Prostate gland (tissue), 2 donors: ENCODE results near the gene MYO5A. TPM values are rescaled to one million over a fixed set of nuclear protein-coding genes. Genes with fewer than 3 reads are reported as not detected.

ENCODE experiments used
- DNase-seq: peaks from one replicate; pipeline ENCODE4 v3.0.0-alpha.2; 2019; ENCODE audit warnings: low spot score
- H3K27ac ChIP-seq, 2 donors: fragments of 200-600 bp; sonication (generic); 2 replicates each; pipeline ENCODE4 v1.5.1; 2017 to 2019
- H3K27me3 ChIP-seq: fragments of 200-600 bp; sonication (generic); replicated peaks from 2 replicates; pipeline ENCODE4 v1.5.1; 2019; ENCODE audit not compliant: insufficient read depth
- H3K36me3 ChIP-seq, 2 donors: fragments of 200-600 bp; sonication (generic); 1 replicate in 1 of 2; 2 replicates in 1 of 2; pipeline versions ENCODE4 v1.5.1 to v1.8.1; 2017 to 2019
- H3K4me1 ChIP-seq: fragments of 200-600 bp; sonication (generic); replicated peaks from 2 replicates; pipeline ENCODE4 v1.5.1; 2019
- H3K4me3 ChIP-seq, 2 donors: fragments of 200-600 bp; sonication (generic); 2 replicates each; pipeline ENCODE4 v1.5.1; 2017 to 2019
- H3K9me3 ChIP-seq: fragments of 200-600 bp; sonication (generic); 2 replicates; pipeline ENCODE4 v1.5.1; 2017
- CTCF ChIP-seq, 4 experiments: fragments of 200-600 bp in 2 of 4; fragments of 450-650 bp in 2 of 4; sonication (generic) in 2 of 4; IDR thresholded peaks; 1 replicate in 3 of 4; 2 replicates in 1 of 4; pipeline ENCODE4 v1.5.1; 2016 to 2019; ENCODE audit warnings: antibody characterized with exemption in 4 of 4, mild to moderate bottlenecking in 2 of 4, moderate library complexity in 2 of 4
- POLR2A ChIP-seq: fragments of 450-650 bp; IDR thresholded peaks from one replicate; pipeline ENCODE4 v1.6.1; 2016; ENCODE audit warnings: antibody characterized with exemption, mild to moderate bottlenecking
- POLR2AphosphoS5 ChIP-seq: sonication (generic); formaldehyde crosslinking; IDR thresholded peaks from one replicate; pipeline ENCODE4 v1.6.1; 2017; ENCODE audit warnings: antibody characterized with exemption
- WGBS: methylation state at CpG from one replicate; pipeline ENCODE4 v1.1.5; 2018; 5-methylcytosine and 5-hydroxymethylcytosine counted together
- intact Hi-C: fragments of 100-400 bp; cut with DNase I; formaldehyde crosslinking; loops from one replicate; pipeline ENCODE4 v1.14.2; 2022
- total RNA-seq, 2 donors: library from RNA; depleted of rRNA; stranded (reverse); fragments of >200 nt; gene quantifications; one replicate each; pipeline ENCODE4 v1.1.0, GENCODE V29; 2016

The MYO5A gene
- total RNA-seq, 2 donors from 2014 or later = 24.9 to 41.9 TPM

- DNase-seq = no peak
- TF ChIP-seq POLR2AphosphoS5 (no peak), POLR2A (no peak)
- Histone ChIP-seq H3K27me3 (no peaks in the 10 kb centered on the region), H3K36me3 (no peaks in the 10 kb centered on the region), H3K27ac (no peak overlapping the region), H3K9me3 (no peaks in the 10 kb centered on the region), H3K4me3 (no peak overlapping the region), H3K4me1 (peaks cover 5% of the 10 kb centered on the region)
- WGBS = 97% methylated on average over 5 of the region's 5 CpGs
- intact Hi-C loops = no loop called here
These were observed 170.7 kb downstream of the MYO5A start for GRCh38 chr15:52357949-52358348.

GRCh38 chr15:52352086-52352485, 176.6 kb downstream of the MYO5A start:
- Histone ChIP-seq H3K27me3 (no peaks in the 10 kb centered on the region), H3K4me3 (no peak overlapping the region), H3K9me3 (no peaks in the 10 kb centered on the region), H3K27ac (no peak overlapping the region), H3K4me1 (no peaks in the 10 kb centered on the region), H3K36me3 (no peaks in the 10 kb centered on the region)
- 100% methylated on average over 1 of the region's 1 CpG for WGBS
- intact Hi-C loops = no loop called here
- TF ChIP-seq POLR2AphosphoS5 (no peak), POLR2A (no peak), CTCF (IDR thresholded peaks at IDR 0.05) (no peak)
- DNase-seq = no peak

- Histone ChIP-seq H3K36me3 (no peaks in the 10 kb centered on the region), H3K9me3 (no peaks in the 10 kb centered on the region), H3K27ac (no peak overlapping the region), H3K4me1 (no peaks in the 10 kb centered on the region), H3K4me3 (no peak overlapping the region), H3K27me3 (no peaks in the 10 kb centered on the region)
- TF ChIP-seq CTCF (IDR thresholded peaks at IDR 0.05) (no peak), POLR2AphosphoS5 (no peak), POLR2A (no peak)
- 94% methylated on average over 9 of the region's 9 CpGs for WGBS
- DNase-seq = no peak
- intact Hi-C loops = no loop called here
These were observed 177.3 kb downstream of the MYO5A start for GRCh38 chr15:52351206-52351908.

GRCh38 chr15:52350423-52350822, 178.3 kb downstream of the MYO5A start:
- no peak overlapping the region for H3K27ac ChIP-seq
- no peak for DNase-seq
- no peak overlapping the region for H3K4me3 ChIP-seq
- H3K4me1 ChIP-seq = no peaks in the 10 kb centered on the region
- WGBS = 93% methylated on average over 2 of the region's 2 CpGs
- intact Hi-C loops = no loop called here
- no peak for TF ChIP-seq CTCF (IDR thresholded peaks at IDR 0.05)
- TF ChIP-seq POLR2AphosphoS5 = no peak
- TF ChIP-seq POLR2A = no peak
- H3K36me3 ChIP-seq = no peaks in the 10 kb centered on the region
- no peaks in the 10 kb centered on the region for H3K27me3 ChIP-seq
- no peaks in the 10 kb centered on the region for H3K9me3 ChIP-seq

GRCh38 chr15:52349052-52349700, 179.5 kb downstream of the MYO5A start:
- Histone ChIP-seq H3K27me3 (no peaks in the 10 kb centered on the region), H3K4me1 (no peaks in the 10 kb centered on the region), H3K4me3 (no peak overlapping the region), H3K36me3 (no peaks in the 10 kb centered on the region), H3K9me3 (no peaks in the 10 kb centered on the region), H3K27ac (no peak overlapping the region)
- no peak for DNase-seq
- 82% methylated on average over 6 of the region's 6 CpGs for WGBS
- TF ChIP-seq POLR2AphosphoS5 = no peak
- no peak for TF ChIP-seq CTCF (IDR thresholded peaks at IDR 0.05)
- no peak for TF ChIP-seq POLR2A
- intact Hi-C loops = no loop called here
